ENCODE measurements around the gene TLE4. TPM values are rescaled to one million over a fixed set of nuclear protein-coding genes. Genes with fewer than 3 reads are reported as not detected.

The TLE4 gene
- total and polyA plus RNA-seq, 2 donors from 2014 or later = 5.5 to 35.7 TPM

DNA sequence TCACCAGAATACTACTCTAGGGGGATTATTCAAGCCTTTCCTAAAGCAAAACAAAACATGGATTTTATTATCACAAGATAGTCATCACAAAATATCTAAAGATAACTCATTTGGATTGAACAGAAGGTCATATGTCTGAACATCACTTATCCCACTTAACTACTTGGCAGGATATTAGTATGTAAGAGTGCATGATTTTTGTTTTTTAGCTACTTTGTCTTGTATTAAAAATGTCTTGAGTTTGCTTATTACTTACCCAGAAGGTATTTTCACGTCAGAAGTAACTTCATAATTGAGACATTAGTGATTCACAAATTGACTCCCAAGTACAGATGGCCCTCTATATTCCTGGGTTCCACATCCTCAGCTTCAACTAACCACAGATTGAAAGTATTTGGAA is 113.8 kb downstream of the TLE4 start:
- H3K27ac ChIP-seq (ENCODE audit: low read depth in 2 of 2, low read length in 2 of 2) = no peak overlapping the region
- no peak for FAIRE-seq
- intact Hi-C loops (cut with DNase I) = no loop called here

DNA sequence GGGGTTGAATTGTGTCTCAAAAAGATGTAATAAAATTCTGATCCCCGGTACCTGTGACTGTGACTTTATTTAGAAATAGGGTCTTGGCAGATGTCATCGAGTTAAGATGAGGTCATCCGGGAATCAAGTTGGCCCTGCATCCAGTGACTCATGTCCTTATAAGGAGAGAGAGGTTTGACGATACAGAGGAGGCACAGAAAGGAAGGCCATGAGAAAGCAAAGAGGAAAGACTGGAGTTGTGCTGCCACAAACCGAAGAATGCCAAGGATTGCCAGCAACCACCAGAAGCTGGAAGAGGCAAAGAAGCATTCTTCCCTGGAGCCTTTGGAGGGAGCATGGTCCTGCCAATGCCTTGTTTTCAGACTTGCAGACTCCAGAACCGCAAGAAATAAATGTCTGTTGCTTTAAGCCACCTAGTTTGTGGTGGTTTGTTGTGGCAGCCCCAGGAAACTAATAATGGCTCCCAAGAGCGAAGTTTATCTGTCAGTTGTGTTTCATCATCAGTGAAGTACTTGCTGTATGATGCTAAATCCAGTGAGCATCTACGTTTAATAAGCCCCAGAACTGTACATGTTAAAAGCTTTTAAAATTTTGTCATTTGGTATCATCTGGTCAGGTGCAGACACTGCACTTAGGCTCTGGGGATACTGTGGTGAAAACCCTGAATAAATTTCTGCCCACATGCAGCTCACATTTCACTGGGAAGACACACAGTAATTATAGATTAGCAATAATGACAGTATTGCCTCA is 114.8 kb downstream of the TLE4 start:
- Histone ChIP-seq H3K36me3 (ENCODE audit: control insufficient read depth in 2 of 3, insufficient read depth in 3 of 3, low read length in 3 of 3) (no peaks in the 10 kb centered on the region), H3K27me3 (ENCODE audit: control insufficient read depth, insufficient read depth, low read length) (no peaks in the 10 kb centered on the region), H3K4me3 (ENCODE audit: low read length in 3 of 3) (no peak overlapping the region), H3K27ac (ENCODE audit: low read depth in 2 of 2, low read length in 2 of 2) (no peak overlapping the region), H3K4me1 (ENCODE audit: control insufficient read depth in 2 of 3, insufficient read depth in 2 of 3, low read depth in 1 of 3, low read length in 3 of 3) (peaks cover 0 to 5% (median 0%) of the 10 kb centered on the region in 3 donors), H3K9ac (ENCODE audit: low read length in 3 of 3) (no peak overlapping the region), H3K9me3 (ENCODE audit: control insufficient read depth in 2 of 3, insufficient read depth in 1 of 3, low read length in 3 of 3) (no peaks in the 10 kb centered on the region)
- intact Hi-C loops (cut with DNase I) = no loop called here
- FAIRE-seq = no peak
- no peak for DNase-seq
- TF ChIP-seq, protein P1, sequence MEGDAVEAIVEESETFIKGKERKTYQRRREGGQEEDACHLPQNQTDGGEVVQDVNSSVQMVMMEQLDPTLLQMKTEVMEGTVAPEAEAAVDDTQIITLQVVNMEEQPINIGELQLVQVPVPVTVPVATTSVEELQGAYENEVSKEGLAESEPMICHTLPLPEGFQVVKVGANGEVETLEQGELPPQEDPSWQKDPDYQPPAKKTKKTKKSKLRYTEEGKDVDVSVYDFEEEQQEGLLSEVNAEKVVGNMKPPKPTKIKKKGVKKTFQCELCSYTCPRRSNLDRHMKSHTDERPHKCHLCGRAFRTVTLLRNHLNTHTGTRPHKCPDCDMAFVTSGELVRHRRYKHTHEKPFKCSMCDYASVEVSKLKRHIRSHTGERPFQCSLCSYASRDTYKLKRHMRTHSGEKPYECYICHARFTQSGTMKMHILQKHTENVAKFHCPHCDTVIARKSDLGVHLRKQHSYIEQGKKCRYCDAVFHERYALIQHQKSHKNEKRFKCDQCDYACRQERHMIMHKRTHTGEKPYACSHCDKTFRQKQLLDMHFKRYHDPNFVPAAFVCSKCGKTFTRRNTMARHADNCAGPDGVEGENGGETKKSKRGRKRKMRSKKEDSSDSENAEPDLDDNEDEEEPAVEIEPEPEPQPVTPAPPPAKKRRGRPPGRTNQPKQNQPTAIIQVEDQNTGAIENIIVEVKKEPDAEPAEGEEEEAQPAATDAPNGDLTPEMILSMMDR (IDR thresholded peaks at IDR 0.05; ENCODE audit: borderline replicate concordance, extremely low read depth, insufficient read depth) = no peak

More for the DNA sequence above, 113.8 kb downstream of the TLE4 start:
- TF ChIP-seq, protein P1 (IDR thresholded peaks at IDR 0.05; ENCODE audit: borderline replicate concordance, extremely low read depth, insufficient read depth) = no peak
- Histone ChIP-seq H3K4me1 (ENCODE audit: control insufficient read depth in 2 of 3, insufficient read depth in 2 of 3, low read depth in 1 of 3, low read length in 3 of 3) (peaks cover 0 to 5% (median 0%) of the 10 kb centered on the region in 3 donors), H3K9ac (ENCODE audit: low read length in 3 of 3) (no peak overlapping the region), H3K4me3 (ENCODE audit: low read length in 3 of 3) (no peak overlapping the region), H3K36me3 (ENCODE audit: control insufficient read depth in 2 of 3, insufficient read depth in 3 of 3, low read length in 3 of 3) (no peaks in the 10 kb centered on the region), H3K27me3 (ENCODE audit: control insufficient read depth, insufficient read depth, low read length) (no peaks in the 10 kb centered on the region), H3K9me3 (ENCODE audit: control insufficient read depth in 2 of 3, insufficient read depth in 1 of 3, low read length in 3 of 3) (no peaks in the 10 kb centered on the region)
- DNase-seq = no peak

DNA sequence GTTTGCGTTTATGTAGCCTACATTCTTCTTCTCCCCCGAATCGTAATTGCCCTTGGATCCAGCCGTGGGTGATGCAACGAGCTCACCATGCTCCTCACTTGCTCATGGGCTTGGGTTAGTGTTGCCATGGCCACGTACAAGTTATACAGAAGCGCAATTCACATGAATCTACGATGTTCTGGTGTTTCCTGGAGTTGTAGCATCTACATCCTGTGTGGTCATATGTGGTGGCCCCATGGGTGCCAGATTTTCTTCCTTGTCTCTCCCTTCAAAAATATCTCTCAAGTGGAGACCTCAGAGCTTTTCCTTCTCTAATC is 115.3 kb downstream of the TLE4 start:
- Histone ChIP-seq H3K27me3 (ENCODE audit: control insufficient read depth, insufficient read depth, low read length) (no peaks in the 10 kb centered on the region), H3K9me3 (ENCODE audit: control insufficient read depth in 2 of 3, insufficient read depth in 1 of 3, low read length in 3 of 3) (no peaks in the 10 kb centered on the region), H3K9ac (ENCODE audit: low read length in 3 of 3) (no peak overlapping the region), H3K4me1 (ENCODE audit: control insufficient read depth in 2 of 3, insufficient read depth in 2 of 3, low read depth in 1 of 3, low read length in 3 of 3) (peaks cover 0 to 4% (median 0%) of the 10 kb centered on the region in 3 donors), H3K4me3 (ENCODE audit: low read length in 3 of 3) (no peak overlapping the region), H3K27ac (ENCODE audit: low read depth in 2 of 2, low read length in 2 of 2) (no peak overlapping the region), H3K36me3 (ENCODE audit: control insufficient read depth in 2 of 3, insufficient read depth in 3 of 3, low read length in 3 of 3) (no peaks in the 10 kb centered on the region)
- intact Hi-C loops (cut with DNase I) = no loop called here
- TF ChIP-seq, protein P1 (IDR thresholded peaks at IDR 0.05; ENCODE audit: borderline replicate concordance, extremely low read depth, insufficient read depth) = no peak
- DNase-seq = no peak
- FAIRE-seq = no peak
